Chondrocyte (in vitro differentiated cells): Measurements from ENCODE around the gene SLC7A8. TPM values are rescaled to one million over a fixed set of nuclear protein-coding genes. Genes with fewer than 3 reads are reported as not detected.

Experiments
- DNase-seq: peaks from one replicate; pipeline ENCODE4 v3.0.0; 2021; ENCODE audit warnings: mixed read lengths, low spot score
- H3K27ac Mint-ChIP-seq: one replicate; pipeline ENCODE4 v1.8.0; 2021; ENCODE audit warnings: mild to moderate bottlenecking, moderate library complexity, mixed read lengths; ENCODE audit not compliant: unreplicated experiment
- H3K27me3 Mint-ChIP-seq: 2 replicates; pipeline ENCODE4 v1.8.0; 2021; ENCODE audit warnings: low read depth, mixed read lengths
- H3K36me3 Mint-ChIP-seq: 2 replicates; pipeline ENCODE4 v1.8.0; 2021; ENCODE audit warnings: low read depth, mixed read lengths
- H3K4me1 Mint-ChIP-seq: 2 replicates; pipeline ENCODE4 v1.8.0; 2021; ENCODE audit warnings: low read depth, mild to moderate bottlenecking, mixed read lengths
- H3K4me3 Mint-ChIP-seq: one replicate; pipeline ENCODE4 v1.8.0; 2021; ENCODE audit warnings: mild to moderate bottlenecking, moderate library complexity, mixed read lengths; ENCODE audit not compliant: unreplicated experiment
- H3K9me3 Mint-ChIP-seq: 2 replicates; pipeline ENCODE4 v1.8.0; 2021; ENCODE audit warnings: low read depth, mixed read lengths
- total RNA-seq: library from RNA; stranded (reverse); gene quantifications from 3 replicates; pipeline ENCODE4 v1.2.1, GENCODE V29; 2021
- TF ChIP-seq, protein P1 (sequence below): fragments of 200-600 bp; sonication (generic); IDR thresholded peaks from 2 replicates; pipeline ENCODE4 v1.5.0; 2021; ENCODE audit warnings: antibody characterized with exemption, mild to moderate bottlenecking, moderate library complexity

The SLC7A8 gene
- total RNA-seq, 1 donor from 2014 or later: 0.45 TPM

DNA sequence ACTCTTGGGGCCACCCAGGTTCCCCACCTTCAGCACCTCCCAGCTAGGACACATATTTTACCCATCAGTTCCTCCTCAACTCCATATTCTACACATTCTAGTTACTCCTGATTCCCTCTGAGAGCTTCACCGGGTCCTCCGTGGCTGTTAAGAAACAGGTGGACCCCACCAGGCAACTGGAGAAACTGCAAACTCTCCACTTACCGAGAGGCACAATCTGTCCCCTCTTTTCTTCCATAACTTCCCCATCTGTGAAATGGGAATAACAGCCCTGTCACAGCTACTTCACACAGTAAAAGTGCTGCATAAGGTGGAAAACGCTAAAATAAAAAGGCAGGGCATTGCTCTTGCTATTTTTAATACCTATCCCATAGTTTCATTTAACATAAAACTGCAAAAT lies 1.5 kb downstream of the SLC7A8 start:
- no peak for DNase-seq
- H3K27ac Mint-ChIP-seq: no peak overlapping the region
- peaks cover 24% of the 10 kb centered on the region for H3K4me1 Mint-ChIP-seq
- H3K4me3 Mint-ChIP-seq: no peak overlapping the region
- TF ChIP-seq, protein P1, sequence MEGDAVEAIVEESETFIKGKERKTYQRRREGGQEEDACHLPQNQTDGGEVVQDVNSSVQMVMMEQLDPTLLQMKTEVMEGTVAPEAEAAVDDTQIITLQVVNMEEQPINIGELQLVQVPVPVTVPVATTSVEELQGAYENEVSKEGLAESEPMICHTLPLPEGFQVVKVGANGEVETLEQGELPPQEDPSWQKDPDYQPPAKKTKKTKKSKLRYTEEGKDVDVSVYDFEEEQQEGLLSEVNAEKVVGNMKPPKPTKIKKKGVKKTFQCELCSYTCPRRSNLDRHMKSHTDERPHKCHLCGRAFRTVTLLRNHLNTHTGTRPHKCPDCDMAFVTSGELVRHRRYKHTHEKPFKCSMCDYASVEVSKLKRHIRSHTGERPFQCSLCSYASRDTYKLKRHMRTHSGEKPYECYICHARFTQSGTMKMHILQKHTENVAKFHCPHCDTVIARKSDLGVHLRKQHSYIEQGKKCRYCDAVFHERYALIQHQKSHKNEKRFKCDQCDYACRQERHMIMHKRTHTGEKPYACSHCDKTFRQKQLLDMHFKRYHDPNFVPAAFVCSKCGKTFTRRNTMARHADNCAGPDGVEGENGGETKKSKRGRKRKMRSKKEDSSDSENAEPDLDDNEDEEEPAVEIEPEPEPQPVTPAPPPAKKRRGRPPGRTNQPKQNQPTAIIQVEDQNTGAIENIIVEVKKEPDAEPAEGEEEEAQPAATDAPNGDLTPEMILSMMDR: no peak
- no peaks in the 10 kb centered on the region for H3K9me3 Mint-ChIP-seq
- H3K36me3 Mint-ChIP-seq: no peaks in the 10 kb centered on the region
- peaks cover 28% of the 10 kb centered on the region for H3K27me3 Mint-ChIP-seq

DNA sequence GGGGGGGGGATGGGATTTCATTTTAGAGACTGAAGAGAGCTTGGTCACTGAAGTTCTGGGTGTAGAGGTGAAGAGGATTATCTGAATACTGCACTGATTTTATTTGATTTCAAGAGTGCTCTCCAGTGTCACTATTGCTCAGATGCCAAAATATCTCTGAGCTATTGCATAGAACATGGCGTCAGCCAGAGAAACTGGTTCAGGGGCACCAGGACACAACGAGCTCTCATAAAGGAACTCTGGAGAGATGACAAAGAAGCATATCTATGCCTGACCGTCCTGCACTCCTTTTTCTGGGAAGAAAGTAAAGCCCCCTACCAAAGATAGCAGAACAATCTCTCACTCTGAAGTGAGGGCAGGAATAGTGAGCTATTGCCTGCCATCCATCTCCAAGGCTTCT lies 2.0 kb downstream of the SLC7A8 start:
- TF ChIP-seq, protein P1: no peak
- Mint-ChIP-seq H3K27ac (no peak overlapping the region), H3K9me3 (no peaks in the 10 kb centered on the region)

DNA sequence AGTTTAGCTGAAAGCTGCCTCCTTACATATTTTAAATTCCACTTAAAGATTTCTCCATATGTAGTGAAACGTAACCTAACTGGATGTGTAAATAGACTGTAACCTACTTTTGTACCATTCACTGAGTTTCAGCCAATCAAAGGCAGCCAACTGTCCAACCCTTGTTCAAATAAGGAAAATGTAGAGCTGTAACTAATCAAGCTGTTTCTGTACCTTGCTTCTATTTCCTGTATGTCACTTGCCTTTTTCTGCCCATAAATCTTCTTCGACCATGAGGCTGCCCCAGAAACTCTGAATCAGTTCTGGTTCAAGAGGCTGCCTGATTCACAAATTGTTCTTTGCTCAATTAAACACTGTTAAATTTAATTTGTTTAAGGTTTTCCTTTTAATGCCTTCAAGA lies 6.3 kb downstream of the SLC7A8 start:
- no peak for DNase-seq
- TF ChIP-seq, protein P1: no peak
- H3K27ac Mint-ChIP-seq: no peak overlapping the region
- peaks cover 21% of the 10 kb centered on the region for H3K4me1 Mint-ChIP-seq
- peaks cover 32% of the 10 kb centered on the region for H3K27me3 Mint-ChIP-seq
- H3K9me3 Mint-ChIP-seq: no peaks in the 10 kb centered on the region
- no peak overlapping the region for H3K4me3 Mint-ChIP-seq
- no peaks in the 10 kb centered on the region for H3K36me3 Mint-ChIP-seq

More for the DNA sequence above, 2.0 kb downstream of the SLC7A8 start:
- Mint-ChIP-seq H3K27me3 (peaks cover 28% of the 10 kb centered on the region), H3K4me3 (no peak overlapping the region), H3K36me3 (no peaks in the 10 kb centered on the region), H3K4me1 (peaks cover 24% of the 10 kb centered on the region)
- no peak for DNase-seq

DNA sequence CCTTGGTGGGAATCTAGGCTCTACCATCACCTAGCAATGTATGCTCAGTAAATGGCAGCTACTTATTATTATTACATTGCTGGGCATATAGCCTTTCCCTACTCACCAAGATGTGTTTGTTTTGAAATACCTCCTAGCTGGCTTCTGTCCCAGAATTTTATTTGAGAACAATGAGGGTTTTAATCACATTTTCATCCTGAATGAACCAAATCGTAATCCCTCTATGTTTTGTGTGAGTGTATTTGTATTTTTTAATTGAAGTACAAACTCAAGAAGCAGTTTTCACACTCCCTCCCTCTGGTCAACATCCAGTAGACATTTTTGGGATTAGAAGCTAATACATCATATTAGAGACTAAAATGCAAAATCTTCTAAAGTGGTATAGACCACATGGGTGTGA lies 7.6 kb downstream of the SLC7A8 start:
- Mint-ChIP-seq H3K27ac (no peak overlapping the region), H3K9me3 (no peaks in the 10 kb centered on the region), H3K4me3 (no peak overlapping the region), H3K36me3 (no peaks in the 10 kb centered on the region), H3K27me3 (peaks cover 32% of the 10 kb centered on the region), H3K4me1 (peaks cover 14% of the 10 kb centered on the region)
- TF ChIP-seq, protein P1: no peak
- no peak for DNase-seq

DNA sequence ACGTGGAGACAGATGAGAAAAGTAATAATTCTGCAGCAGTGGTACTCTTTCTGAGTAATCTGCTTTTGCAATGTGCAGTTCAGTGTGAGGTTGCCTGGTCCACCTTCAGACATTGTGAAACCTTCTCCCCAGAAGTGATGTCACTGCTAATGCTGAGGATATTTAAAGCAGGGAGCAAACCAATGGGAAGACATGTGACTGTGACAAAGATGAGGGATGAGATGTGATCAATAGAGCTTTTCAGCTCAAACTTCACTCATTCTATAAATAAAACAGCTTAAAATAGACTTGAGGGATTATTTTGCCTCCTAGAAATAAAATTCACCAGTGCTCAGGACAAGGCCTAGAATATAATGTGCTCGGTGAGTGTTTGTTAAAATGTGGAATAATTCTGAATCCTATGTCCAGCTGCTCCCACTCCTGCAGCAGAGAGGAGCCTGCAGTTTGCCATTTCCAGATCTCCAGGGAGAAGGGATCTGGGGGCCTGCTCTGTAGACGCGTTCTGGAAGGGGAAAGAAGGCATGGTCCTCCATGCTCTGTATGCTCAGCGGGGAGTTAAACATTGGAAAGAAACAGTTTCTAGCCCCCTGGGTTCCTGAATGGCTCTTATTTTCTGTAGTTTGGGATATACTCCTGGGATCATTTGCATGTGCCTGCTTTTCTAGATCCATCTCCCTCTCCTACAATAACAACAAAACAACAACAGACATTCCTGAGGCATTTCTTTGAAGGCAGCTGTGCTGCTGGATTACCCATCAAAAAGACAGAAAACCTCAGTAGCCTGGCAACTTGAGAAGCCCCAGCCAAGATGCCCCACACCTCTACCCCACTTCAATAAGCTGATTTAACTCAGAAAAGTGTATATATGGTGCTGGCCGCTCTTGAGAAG lies 8.9 kb downstream of the SLC7A8 start:
- Mint-ChIP-seq H3K9me3 (no peaks in the 10 kb centered on the region), H3K27ac (no peak overlapping the region), H3K4me3 (no peak overlapping the region), H3K36me3 (no peaks in the 10 kb centered on the region), H3K4me1 (peaks cover 3% of the 10 kb centered on the region), H3K27me3 (peaks cover 27% of the 10 kb centered on the region)
- TF ChIP-seq, protein P1: no peak
- no peak for DNase-seq
